Measurements from ENCODE around the gene CLEC16A.

The CLEC16A gene

GRCh38 chr16:11047057-11047456 lies 102.7 kb downstream of the CLEC16A start:
- no peak for DNase-seq

- no peak for DNase-seq
Measured at GRCh38 chr16:11047939-11048800, 103.8 kb downstream of the CLEC16A start.

DNA sequence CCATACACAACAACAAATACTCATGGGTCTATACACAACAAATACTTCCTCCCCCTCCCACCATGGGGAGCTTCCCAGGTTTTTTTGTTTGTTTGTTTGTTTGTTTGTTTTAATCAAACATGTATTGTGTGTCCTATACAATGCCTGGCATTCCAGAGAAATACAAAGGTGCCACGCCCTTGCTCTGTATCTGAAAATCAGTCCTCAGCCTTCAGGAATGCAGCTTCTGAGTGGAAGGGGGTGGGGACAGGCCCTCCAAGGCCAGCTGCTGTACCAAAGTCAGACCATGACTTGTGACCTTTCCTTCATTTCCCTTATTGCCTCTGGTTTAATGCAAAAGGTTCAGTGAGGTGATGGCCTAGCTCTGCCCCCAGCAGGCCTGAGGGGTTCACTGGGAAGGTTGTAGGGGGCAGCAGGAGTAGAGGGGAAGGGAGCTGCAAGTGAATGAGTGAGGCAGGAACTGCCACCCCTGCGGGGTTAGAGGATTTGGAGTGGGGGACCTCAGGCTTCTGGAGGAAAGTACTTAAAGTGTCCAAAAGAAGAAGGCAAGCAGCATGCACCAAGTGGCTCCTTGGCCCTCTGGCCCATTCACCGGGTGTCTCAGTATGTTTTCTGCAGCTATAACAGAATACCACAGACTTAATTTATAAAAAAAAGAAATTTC lies 105.2 kb downstream of the CLEC16A start:
- DNase-seq: no peak

DNA sequence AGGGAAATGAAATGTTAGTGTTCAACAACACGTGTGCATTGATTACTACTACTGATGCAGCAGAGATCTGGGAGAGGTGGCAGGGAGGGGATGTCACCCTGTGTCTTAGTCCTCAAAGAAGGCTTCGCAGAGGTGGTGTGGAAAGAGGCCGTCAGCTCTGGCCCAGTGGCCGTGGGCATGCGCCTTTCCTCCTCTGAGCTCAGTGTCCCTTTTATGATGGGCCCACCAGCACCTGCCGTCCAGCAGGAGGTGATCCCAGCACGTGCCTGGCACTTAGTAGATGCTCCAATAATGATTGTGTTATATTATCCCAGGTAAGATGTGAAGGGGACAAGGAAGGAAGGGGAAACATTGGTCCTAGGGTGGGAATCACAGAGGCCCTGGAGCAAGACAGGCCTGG lies 106.2 kb downstream of the CLEC16A start:
- no peak for DNase-seq

- no peak for DNase-seq
Measured at GRCh38 chr16:11050944-11051343, 106.6 kb downstream of the CLEC16A start.

GRCh38 chr16:11051430-11051829 lies 107.1 kb downstream of the CLEC16A start:
- DNase-seq: no peak

DNA sequence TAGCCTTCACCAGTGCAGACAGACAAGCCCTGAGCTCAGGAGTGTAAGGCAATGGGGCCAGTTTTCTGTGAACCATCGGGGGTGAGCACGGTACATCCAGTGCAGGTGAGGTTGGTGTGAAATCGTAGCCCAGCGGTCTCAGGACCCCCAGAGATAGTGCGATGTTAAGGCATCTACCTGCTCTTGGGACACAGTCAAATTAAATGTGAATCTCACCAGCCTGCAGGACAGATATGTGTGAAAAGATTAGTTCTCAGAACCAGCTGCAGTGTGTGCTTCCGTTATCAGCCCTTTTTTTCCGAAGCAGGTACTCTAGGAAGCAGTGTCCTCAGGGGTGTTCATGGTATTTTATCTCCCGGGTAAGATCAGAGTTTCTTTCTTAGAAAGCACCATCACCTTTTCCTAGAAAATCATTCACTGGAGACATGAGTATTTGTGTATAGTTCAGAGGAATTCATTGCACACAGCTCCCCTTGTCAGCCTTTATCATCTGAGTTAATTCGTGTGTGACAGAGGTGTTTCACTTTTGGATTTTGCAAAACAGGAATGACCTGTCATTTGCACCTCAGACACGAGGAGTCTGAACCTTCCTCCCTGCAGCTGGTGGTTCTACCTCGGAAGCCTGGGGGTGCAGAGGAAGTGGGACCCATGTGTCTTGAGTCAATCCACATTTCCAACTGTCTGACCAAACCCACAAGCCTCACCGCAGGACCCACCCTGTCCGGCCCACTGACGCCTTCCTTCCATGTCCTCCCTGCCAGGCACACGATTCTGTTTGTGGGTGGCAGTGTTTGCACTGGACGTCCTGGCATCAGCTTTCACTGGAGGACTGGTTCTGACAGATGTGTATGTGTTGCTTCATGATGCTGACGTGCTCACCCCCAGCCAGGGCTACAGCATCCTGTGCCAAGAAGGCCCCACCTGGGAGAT lies 107.8 kb downstream of the CLEC16A start:
- peak; percentile 63 for DNase-seq

DNA sequence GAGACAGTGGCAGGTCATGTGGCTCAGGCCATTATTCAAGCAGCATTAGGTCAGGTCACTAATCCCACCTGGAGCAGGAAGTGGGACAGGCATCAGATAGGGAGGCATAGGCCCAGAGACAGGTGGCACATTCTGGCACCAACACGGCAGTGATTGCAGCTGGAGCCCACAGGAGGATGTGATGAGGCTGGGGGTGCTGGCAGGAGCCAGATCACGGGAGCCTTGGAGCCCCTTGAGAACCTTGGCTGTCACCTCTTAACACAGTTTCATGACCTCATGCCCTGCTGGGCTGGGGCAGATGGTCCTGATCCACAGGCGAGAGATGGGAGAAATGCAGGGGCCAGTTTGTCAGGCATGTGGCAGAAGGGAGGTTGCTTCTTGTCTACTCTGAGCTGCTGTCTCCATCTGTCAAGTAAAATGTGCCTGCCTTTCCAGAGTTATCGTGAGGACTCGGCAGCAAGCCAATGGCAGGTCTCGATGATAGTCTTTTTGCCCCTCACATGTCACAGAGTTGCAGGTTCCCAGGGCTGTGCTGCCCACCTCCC lies 109.6 kb downstream of the CLEC16A start:
- DNase-seq: no peak

DNA sequence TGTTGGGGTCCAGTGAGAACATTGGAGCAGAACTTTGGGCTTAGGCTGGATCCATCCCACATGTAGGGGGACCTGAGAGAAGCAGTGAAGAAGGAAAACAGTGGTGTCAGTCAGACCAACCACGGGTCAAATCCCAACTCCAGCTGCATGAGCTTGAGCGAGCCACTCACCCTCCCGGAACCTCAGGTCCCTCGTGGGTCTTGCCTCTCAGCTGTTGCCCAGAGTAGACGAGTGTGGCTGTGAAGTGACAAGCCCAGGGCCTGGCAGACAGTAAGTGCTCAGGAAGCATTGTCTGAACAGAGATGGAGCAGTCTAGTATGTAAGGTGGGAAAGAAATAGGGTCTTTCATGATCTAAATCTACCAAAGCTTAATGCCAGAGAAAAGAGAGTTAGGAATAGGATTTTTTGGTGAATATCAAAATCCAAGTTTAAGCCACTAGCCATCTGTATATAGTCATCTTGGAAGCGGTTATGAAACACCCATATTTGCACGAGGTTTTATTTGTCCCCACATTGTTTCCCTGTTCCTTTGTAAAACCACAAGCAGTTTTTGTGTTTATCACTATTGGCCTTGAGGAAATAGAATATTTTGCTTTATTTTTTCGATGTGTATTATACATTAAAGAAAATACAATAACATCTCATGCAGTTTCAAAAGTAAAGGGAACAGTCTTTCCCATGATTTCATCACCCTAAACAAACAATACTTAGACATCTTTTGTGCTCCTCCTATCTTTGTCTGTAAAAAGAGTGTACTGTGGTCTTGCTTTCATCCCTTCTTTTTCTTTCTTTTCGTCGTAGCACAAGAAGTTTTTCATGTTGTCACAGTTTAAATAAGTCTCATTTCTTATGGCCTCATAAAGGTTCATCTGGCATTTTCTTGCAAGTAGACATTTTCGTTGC lies 112.0 kb downstream of the CLEC16A start:
- DNase-seq: no peak

DNA sequence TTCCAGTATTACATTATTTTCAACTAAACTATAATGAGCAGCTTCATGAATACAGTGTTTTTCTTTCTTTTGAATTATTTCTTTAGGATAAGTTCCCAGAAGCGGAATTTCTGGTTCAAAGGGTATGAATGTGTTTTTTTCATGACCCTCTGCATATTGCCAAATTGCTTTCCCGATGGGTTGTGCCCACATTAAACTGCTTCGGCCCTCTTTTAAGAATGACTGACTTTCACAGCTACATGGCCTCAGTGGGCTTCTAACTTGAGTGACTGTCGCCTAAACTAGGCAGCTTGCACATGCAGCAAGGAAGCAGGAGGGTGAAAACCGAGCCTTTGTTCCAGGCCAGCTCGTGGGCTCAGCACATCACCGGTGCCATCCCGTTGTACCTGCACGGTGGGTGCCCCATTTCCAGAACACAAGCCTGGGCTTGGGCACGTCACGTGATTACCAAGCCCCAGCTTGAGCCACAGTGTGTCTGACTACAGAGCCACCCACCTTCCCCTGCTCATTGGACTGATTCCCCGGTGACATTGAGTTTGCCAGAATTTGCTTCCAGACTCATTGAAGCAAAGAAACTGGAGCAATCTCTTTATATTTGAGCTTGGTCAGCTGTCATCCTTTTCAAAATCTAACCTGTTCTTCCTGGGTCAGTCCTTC lies 112.8 kb downstream of the CLEC16A start:
- DNase-seq: no peak

GRCh38 chr16:11057711-11058345 lies 113.5 kb downstream of the CLEC16A start:
- no peak for DNase-seq

DNA sequence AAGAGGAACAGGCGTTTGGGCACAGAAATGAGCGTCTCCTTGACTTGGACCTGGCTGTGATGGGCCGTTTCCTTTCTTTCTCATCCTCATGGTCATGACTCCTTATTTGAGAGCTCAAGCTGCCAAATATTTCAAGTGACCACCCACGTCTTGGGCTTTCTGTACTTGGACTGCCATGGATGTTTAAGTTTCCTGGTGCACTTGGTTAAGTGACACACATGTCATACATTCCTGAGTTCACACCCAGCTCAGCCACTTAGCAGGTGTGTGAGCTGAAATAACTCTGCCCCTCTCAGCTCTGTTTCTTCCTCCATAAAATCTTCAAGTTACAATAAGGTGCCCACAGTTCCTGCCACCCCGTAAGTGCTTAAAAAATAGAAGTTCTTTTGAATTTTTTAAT lies 114.5 kb downstream of the CLEC16A start:
- DNase-seq: no peak

- DNase-seq: no peak
Measured at GRCh38 chr16:11059588-11059987, 115.2 kb downstream of the CLEC16A start.

DNA sequence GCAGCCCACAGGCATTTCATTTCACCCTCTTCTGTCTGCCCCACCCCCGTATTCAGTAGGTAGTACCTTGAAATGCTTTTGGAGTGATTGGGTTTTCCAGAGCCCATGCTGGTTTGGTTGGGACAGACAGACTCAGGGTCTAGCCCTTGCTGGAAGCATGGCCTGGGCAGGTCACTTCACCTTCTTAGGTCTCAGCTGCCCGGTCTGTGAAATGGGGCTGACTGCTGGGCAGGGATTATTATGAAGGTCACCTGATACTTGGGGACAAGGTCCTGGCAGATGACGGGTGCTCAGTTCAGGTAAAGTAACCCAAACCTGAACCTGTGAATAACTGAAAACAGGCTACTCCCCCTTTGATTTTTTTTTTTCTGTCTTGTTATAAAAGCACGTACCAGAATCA lies 116.0 kb downstream of the CLEC16A start:
- DNase-seq: no peak

DNA sequence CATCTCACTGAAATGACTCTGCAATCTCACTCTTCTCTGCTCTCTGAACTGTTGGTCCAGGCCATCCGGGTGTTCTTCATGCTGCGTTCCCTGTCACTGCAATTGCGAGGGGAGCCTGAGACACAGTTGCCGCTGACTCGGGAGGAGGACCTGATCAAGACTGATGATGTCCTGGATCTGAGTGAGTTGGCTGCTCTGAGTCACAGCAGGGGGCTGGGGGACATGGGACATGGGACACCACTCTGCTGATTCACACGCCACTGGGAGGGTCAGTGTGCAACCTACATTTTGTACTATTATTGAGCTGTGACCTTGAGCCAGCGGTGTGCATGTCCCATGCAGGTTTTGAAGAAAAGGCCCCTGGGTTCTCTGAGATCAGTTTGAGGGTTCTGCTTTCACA lies 116.5 kb downstream of the CLEC16A start:
- DNase-seq: no peak

- DNase-seq: no peak
Measured at GRCh38 chr16:11061629-11062270, 117.4 kb downstream of the CLEC16A start.

DNA sequence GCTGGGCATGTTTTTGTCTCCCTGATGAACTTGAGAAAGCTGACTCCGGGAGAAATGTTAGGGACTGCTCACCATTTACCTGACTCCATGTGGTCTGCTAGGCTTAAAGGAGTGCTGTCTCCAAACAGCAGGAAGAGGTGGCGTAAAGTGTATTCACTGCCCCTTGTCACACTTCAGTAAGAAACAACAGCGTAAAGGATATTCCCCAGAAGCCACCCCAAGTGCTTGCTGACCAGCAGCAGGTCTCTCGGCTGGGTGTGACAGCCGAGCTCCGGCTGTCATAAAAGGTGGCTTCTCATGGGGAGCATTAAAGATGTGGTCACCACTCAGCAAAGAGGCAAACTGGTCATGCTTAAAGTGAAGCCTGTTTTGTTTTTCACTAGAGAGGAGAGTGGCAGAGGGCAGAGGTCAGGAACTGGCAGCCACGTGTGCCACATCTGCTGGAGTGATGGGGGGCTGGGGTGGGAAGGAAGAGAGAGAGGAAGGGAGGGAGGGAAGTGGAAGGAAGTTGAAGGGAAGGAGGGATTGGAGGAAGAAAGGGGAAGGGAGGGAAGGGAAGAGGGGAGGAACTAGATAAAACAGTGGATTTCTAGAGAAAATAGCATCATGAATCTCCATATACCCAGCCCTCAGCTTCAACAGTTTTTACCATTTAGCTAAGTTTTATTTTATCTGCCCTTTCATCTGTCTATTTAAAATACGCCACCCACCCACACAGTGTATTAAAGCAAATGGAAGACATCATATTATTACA lies 119.3 kb downstream of the CLEC16A start:
- DNase-seq: no peak

DNA sequence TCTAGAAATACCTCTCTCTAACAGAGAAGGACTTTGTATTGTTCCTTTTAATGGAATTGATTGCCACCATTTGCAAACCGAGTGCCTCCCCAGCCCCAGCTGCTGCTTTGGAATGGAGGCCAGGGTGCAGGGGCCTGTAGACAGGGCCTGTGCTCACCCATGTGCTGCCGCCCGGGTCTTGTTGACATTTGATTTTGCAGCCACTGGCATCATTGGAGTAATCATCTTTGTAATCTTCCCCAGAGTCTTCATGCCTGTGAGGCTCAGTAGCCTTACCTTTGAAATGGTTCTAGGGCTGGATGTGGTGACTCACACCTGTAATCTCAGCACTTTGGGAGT lies 119.8 kb downstream of the CLEC16A start:
- DNase-seq: no peak

GRCh38 chr16:11064851-11065250 lies 120.5 kb downstream of the CLEC16A start:
- no peak for DNase-seq
